Activated T-cell treated with anti-CD3 and anti-CD28 coated beads, Interleukin-2, amount 50 U/mL, for 24 hours (primary cell): Measurements from ENCODE around the gene AGRN.
"Not testable (repeated sequence)": the region's sequence is repeated elsewhere in the genome, so short reads cannot be mapped to it uniquely, and the experiment has no call there.

Source experiments
- DNase-seq: peaks from one replicate; pipeline ENCODE4 v3.0.0-alpha.2; 2020
- H3K27ac Mint-ChIP-seq: 2 replicates; pipeline ENCODE4 v1.8.0; 2020; ENCODE audit warnings: mild to moderate bottlenecking, mixed read lengths
- H3K27me3 Mint-ChIP-seq: 2 replicates; pipeline ENCODE4 v1.8.0; 2020; ENCODE audit warnings: mixed read lengths
- H3K36me3 Mint-ChIP-seq: 2 replicates; pipeline ENCODE4 v1.8.0; 2020; ENCODE audit warnings: low read depth, mixed read lengths
- H3K4me1 Mint-ChIP-seq: 2 replicates; pipeline ENCODE4 v1.8.0; 2020; ENCODE audit warnings: low read depth, mixed read lengths
- H3K4me3 Mint-ChIP-seq: 2 replicates; pipeline ENCODE4 v1.8.0; 2020; ENCODE audit warnings: mild to moderate bottlenecking, moderate library complexity, mixed read lengths
- H3K9me3 Mint-ChIP-seq: 2 replicates; pipeline ENCODE4 v1.8.0; 2020; ENCODE audit warnings: mixed read lengths

Gene AGRN

DNA sequence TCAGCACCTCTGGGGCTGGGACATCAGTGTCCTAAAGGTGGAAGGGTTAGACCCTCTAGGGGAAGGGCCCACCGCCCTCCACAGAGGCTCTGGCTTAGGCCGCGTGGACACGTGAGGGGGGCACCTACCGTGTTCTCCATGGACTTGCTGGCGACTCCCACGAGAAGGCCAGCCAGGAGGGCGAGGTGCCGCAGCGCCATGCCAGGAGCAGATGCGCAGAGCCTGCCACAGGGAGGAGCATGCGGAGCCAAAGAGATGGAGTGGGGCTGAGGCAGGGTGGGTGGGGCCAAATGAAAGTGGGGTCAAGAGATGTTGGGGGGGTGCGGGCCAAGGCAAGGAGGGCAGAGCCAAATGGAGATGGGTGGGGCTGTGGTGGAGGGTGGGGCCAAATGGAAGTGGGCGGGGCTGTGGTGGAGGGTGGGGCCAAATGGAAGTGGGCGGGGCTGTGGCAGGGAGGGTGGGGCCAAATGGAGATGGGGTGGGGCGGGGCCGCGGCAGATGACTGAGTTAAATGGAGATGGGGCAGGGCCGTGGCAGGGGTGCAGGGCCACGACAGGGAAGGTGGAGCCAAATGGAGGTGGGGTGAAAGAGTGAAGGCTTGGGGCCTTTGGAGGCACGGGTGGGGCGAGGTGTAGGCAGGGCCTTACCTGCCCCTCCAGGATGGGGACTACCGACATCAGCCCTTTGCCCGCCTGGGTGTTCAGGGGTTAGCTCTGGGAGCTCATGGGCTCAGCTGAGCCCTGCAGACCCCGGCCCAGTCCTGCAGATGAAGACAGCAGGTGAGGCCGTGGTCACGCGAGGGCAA, 71.6 kb downstream of the AGRN start:
- peaks cover 21% of the 10 kb centered on the region for H3K36me3 Mint-ChIP-seq

DNA sequence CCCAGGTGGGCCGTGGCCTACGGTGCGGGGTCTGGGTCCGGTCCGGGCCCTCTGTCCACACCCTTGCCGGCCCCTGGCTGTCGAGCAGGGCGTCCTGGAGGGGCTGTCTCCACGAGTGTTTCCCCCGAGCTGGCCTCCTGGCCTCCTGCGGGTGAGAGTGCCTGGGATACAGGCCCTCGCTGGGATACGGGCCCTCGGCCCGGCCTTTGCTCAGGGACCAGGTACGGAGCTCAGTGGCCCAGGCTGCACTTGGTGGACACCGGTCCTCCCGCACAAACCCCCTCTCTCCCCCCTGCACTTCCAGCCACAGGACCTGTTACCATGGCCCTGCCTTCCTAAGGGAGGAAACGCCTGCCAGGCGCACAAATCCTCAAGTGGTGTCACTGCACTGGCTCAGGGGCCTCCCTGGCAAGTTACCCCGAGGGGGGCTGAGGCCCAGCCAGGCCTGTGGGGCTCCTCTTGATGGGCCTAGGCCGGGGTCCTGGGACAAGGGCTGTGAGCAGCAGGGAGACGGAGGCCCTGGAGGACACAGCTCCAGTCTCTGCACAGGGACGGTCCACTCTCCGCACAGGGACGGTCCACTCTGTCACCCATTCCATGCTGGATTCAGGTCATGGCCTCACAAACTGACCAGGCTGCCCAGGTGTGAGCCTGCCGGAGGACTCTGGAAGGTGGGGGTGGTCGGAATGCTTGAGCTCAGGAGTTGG, 72.4 kb downstream of the AGRN start:
- Mint-ChIP-seq H3K4me3 (no peak overlapping the region), H3K27ac (no peak overlapping the region), H3K36me3 (peaks cover 15% of the 10 kb centered on the region), H3K27me3 (no peaks in the 10 kb centered on the region), H3K4me1 (peaks cover 7% of the 10 kb centered on the region), H3K9me3 (no peaks in the 10 kb centered on the region)
- DNase-seq = peak; percentile 31

More for the DNA sequence above, 71.6 kb downstream of the AGRN start:
- Mint-ChIP-seq H3K4me1 (peaks cover 7% of the 10 kb centered on the region), H3K4me3 (no peak overlapping the region), H3K9me3 (no peaks in the 10 kb centered on the region), H3K27me3 (no peaks in the 10 kb centered on the region), H3K27ac (no peak overlapping the region)
- peak; percentile 43 for DNase-seq

DNA sequence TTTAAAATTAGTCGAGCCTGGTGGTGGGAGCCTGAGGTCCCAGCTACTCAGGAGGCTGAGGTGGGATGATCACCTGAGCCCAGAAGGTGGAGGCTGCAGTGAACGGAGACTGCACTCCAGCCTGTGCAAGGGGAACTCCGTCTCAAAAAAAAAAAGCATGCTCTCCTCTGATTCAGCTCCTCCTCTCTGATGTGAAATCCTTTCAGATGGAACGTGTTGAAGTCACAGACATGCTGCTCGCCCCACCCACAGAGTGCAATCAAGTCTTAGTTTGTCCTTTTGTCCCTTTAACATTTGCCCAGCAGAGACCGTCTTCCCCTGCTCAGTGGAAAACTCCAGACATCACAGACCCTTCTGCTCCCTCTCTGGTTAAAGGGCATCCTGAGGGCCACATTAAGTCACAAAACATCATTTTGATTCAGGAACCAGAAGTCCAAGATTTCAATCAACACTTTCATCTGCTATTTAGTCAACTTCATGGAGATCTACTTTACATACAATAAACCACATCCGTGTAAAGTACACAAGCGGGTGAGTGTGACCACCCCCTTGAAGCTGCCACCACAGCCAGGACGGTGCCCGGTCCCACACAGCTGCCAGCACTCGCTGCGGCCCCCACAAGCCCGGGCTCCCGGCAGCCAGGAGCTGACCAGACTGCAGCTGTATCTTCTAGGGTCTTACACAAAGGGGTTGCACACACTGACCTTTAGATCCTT, 73.1 kb downstream of the AGRN start:
- Mint-ChIP-seq H3K27me3 (no peaks in the 10 kb centered on the region), H3K36me3 (peaks cover 20% of the 10 kb centered on the region), H3K4me1 (peaks cover 12% of the 10 kb centered on the region), H3K27ac (no peak overlapping the region), H3K4me3 (no peak overlapping the region), H3K9me3 (no peaks in the 10 kb centered on the region)
- DNase-seq = peak; percentile 28

DNA sequence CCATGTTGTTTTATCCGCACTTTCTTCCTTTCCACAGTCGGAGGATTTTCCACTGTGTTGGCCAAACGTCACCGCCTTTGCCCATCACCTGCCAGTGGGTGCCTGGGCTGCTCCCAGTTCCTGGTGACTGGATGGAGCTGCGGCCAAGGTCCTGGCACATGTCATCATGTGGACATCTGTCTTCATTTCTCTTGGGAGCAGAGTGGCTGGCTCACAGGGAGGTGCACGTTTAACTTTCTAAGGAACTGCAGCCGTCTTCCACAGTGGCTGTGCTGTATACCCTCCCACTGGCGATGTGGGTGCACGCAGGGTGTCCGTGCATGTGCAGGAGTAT, 73.7 kb downstream of the AGRN start:
- peaks cover 18% of the 10 kb centered on the region for H3K4me1 Mint-ChIP-seq
- no peak overlapping the region for H3K4me3 Mint-ChIP-seq
- no peaks in the 10 kb centered on the region for H3K27me3 Mint-ChIP-seq
- no peak overlapping the region for H3K27ac Mint-ChIP-seq
- peaks cover 21% of the 10 kb centered on the region for H3K36me3 Mint-ChIP-seq
- DNase-seq = peak; percentile 26
- peaks cover under 1% of the 10 kb centered on the region for H3K9me3 Mint-ChIP-seq

DNA sequence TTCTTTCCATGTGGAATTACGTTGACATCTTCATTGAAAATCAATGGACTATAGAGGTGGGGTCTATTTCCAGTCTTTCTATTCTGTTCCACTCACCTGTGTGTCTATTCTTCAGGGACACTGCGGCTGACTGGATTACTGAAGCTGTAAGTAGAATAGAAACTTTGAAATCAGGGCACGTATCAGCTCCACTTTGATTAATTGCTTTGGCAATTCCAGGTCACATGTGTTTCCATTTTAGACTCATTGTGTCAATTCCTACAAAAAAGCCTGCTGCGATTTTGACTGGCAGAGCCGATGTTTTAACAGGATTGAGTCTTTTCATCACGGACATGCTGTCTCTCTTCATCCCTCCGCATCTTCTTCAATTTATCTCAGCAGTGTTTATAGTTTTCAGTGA, 75.1 kb downstream of the AGRN start:
- Mint-ChIP-seq H3K4me1 (peaks cover 32% of the 10 kb centered on the region), H3K27ac (no peak overlapping the region), H3K4me3 (no peak overlapping the region), H3K36me3 (peaks cover 28% of the 10 kb centered on the region), H3K27me3 (no peaks in the 10 kb centered on the region), H3K9me3 (peaks cover 13% of the 10 kb centered on the region)
- no peak for DNase-seq

DNA sequence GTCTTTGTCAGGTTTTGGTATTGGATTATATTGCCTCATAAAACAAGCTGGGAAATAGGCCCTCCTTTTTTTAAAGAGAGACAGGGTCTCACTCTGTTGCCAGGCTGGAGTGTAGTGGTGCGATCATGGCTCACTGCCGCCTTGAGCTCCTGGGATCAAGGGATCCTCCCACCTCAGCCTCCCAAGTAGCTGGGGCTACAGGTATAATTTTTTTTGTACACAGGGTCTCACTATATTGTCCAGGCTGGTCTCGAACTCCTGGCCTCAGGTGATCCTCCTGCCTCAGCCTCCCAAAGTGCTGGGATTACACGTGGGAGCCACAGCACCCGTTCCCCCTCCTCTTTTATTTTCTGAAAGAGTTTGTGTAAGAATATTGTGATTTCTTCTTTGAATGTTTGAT, 76.2 kb downstream of the AGRN start:
- not testable (repeated sequence) for H3K4me3 Mint-ChIP-seq, H3K27ac Mint-ChIP-seq, H3K27me3 Mint-ChIP-seq
- peaks cover 40% of the 10 kb centered on the region for H3K4me1 Mint-ChIP-seq
- peaks cover 34% of the 10 kb centered on the region for H3K36me3 Mint-ChIP-seq
- peaks cover 21% of the 10 kb centered on the region for H3K9me3 Mint-ChIP-seq
- DNase-seq = peak; percentile 11

DNA sequence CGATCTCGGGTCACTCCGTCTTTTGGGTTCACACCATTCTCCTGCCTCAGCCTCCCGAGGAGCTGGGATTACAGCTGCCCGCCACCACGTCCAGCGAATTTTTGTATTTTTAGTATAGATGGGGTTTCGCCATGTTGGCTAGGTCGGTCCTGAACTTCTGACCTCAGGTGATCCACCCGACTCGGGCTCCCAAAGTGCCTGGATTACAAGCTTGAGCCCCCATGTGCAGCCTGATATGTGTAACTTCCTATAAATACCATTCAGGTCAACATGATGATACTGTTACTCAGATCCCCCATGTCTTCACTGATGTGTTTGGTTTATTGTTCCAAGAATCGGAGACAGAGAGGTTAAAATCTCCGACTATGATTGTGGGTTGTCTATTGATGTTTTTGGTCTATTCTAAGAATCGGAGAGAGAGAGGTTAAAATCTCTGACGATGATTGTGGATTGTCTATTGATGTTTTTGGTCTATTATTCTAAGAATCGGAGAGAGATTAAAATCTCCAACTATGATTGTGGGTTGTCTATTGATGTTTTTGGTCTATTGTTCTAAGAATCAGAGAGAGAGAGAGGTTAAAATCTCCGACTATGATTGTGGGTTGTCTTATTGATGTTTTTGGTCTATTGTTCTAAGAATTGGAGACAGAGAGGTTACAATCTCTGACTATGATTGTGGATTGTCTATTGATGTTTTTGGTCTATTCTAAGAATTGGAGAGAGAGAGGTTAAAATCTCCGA, 78.9 kb downstream of the AGRN start:
- Mint-ChIP-seq H3K9me3 (peaks cover 21% of the 10 kb centered on the region), H3K27ac (peak overlapping the region; percentile 94), H3K4me3 (peak overlapping the region; percentile 51), H3K27me3 (no peaks in the 10 kb centered on the region), H3K4me1 (peaks cover 52% of the 10 kb centered on the region), H3K36me3 (peaks cover 49% of the 10 kb centered on the region)
- DNase-seq = peak; percentile 39

DNA sequence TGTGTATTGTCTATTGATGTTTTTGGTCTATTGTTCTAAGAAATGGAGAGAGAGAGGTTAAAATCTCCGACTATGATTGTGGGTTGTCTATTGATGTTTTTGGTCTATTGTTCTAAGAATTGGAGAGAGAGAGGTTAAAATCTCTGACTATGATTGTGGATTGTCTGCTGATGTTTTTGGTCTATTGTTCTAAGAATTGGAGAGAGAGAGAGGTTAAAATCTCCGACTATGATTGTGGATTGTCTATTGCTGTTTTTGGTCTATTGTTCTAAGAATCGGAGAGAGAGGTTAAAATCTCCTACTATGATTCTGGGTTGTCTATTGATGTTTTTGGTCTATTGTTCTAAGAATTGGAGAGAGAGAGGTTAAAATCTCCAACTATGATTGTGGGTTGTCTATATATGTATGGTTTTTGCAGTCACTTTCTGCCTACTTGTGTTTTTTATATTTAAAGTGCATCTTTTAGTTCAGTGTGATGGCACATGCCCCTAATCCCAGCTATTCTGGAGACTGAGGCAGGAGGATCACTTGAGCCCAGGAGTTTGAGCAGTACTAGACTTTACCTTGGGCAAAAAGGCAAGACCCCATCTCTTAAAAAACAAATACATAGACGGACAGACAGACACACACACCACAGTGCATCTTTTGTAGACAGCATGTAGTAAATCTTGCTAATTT, 79.7 kb downstream of the AGRN start:
- peak overlapping the region; percentile 51 for H3K4me3 Mint-ChIP-seq
- H3K27ac Mint-ChIP-seq = peak overlapping the region; percentile 94
- peaks cover 21% of the 10 kb centered on the region for H3K9me3 Mint-ChIP-seq
- peaks cover 60% of the 10 kb centered on the region for H3K4me1 Mint-ChIP-seq
- peak; percentile 26 for DNase-seq
- H3K27me3 Mint-ChIP-seq = no peaks in the 10 kb centered on the region
- H3K36me3 Mint-ChIP-seq = peaks cover 53% of the 10 kb centered on the region

DNA sequence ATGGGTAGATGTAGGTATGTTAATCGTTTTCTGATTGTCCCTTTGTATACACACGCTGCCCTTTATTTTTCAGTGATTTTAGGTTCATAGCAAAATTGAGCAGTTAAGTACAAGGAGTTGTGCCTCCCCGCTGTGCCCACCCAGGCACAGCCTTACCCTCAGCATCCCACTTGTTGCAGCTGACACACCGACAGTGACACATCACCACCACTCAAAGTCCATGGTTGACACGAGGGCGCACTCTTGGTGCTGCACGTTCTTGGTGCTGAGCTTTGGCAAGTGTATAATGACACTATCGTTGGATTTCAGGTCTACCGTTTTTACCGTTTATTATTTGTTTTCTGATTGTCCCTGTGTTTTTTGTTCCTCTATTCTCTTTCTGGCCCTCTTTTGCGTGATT, 80.4 kb downstream of the AGRN start:
- Mint-ChIP-seq H3K27me3 (no peaks in the 10 kb centered on the region), H3K27ac (peak overlapping the region; percentile 70), H3K4me1 (peaks cover 64% of the 10 kb centered on the region), H3K36me3 (peaks cover 51% of the 10 kb centered on the region), H3K9me3 (peaks cover 21% of the 10 kb centered on the region), H3K4me3 (peak overlapping the region; percentile 16)
- peak; percentile 19 for DNase-seq

DNA sequence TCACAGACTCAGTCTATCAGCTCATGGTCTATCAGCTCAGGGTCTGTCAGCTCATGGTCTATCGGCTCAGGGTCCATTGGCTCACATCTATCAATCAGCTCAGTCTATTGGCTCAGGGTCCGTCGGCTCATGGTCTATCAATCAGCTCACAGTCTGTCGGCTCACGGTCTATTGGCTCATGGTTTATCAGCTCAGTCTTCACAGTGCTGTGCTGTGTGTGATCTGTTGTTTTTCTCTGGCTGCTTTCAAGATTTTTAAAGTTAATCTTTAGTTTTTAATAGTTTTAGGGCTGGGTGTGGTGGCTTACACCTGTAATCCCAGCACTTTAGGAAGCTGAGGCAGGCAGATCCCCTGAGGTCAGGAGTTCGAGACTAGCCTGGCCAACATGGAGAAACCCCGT, 81.6 kb downstream of the AGRN start:
- peaks cover 57% of the 10 kb centered on the region for H3K36me3 Mint-ChIP-seq
- H3K9me3 Mint-ChIP-seq = peaks cover 21% of the 10 kb centered on the region
- H3K4me1 Mint-ChIP-seq = peaks cover 67% of the 10 kb centered on the region
- H3K4me3 Mint-ChIP-seq = no peak overlapping the region
- peak; percentile 16 for DNase-seq
- no peak overlapping the region for H3K27ac Mint-ChIP-seq
- no peaks in the 10 kb centered on the region for H3K27me3 Mint-ChIP-seq

DNA sequence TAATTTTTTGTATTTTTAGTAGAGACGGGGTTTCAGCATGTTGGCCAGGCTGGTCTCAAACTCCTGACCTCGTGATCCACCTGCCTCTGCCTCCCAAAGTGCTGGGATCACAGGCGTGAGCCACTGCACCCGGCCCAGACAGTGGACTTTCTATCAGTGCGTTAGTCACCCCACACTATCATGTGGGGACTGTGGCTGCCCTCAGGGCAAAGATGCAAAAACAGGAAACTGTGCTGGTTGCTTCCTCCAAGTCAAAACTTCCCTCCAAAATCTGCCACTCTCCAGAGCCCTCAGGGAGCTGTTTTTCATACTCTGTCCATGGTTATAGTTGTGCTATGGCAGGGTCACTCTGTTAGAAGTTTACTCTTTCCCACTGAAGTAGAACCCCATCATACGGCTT, 84.2 kb downstream of the AGRN start:
- Mint-ChIP-seq H3K4me1 (peaks cover 59% of the 10 kb centered on the region), H3K36me3 (peaks cover 43% of the 10 kb centered on the region), H3K27ac (peak overlapping the region; percentile 52), H3K9me3 (peaks cover 14% of the 10 kb centered on the region)
- not testable (repeated sequence) for DNase-seq, H3K4me3 Mint-ChIP-seq, H3K27me3 Mint-ChIP-seq
